CD4-positive, alpha-beta memory T cell (primary cell): Measurements from ENCODE around the gene CXCR6. TPM values are rescaled to one million over a fixed set of nuclear protein-coding genes. Genes with fewer than 3 reads are reported as not detected.
"Not testable (repeated sequence)": the region's sequence is repeated elsewhere in the genome, so short reads cannot be mapped to it uniquely, and the experiment has no call there.

Experiments used
- CTCF ChIA-PET: fragments of 350-600 bp; sonication (Branson Sonifier 250); formaldehyde crosslinking; loops from one replicate; lab custom pipeline; 2021; ENCODE audit warnings: inconsistent platforms; ENCODE audit not compliant: partially characterized antibody; lab: Charles Lee
- POLR2A ChIA-PET: fragments of 350-600 bp; sonication (Branson Sonifier 250); formaldehyde crosslinking; loops from one replicate; lab custom pipeline; 2021; ENCODE audit not compliant: partially characterized antibody; lab: Charles Lee
- DNase-seq, 5 donors: peaks; one replicate each; pipeline versions ENCODE4 v3.0.0 to v3.0.0-alpha.2; 2020 to 2022; ENCODE audit warnings: mixed read lengths in 1 of 5
- H3K27ac ChIP-seq: one replicate; pipeline ENCODE4 v1.7.0; 2013; ENCODE audit warnings: low read depth, low read length
- H3K27me3 ChIP-seq: 2 replicates; pipeline ENCODE4 v1.7.0; 2013; ENCODE audit warnings: mild to moderate bottlenecking, low read length, moderate library complexity; ENCODE audit not compliant: insufficient read depth
- H3K36me3 ChIP-seq: 2 replicates; pipeline ENCODE4 v1.7.0; 2013; ENCODE audit warnings: mild to moderate bottlenecking, low read length, moderate library complexity; ENCODE audit not compliant: insufficient read depth
- H3K4me1 ChIP-seq: 2 replicates; pipeline ENCODE4 v1.7.0; 2013; ENCODE audit warnings: mild to moderate bottlenecking, low read length, moderate library complexity; ENCODE audit not compliant: insufficient read depth
- H3K4me3 ChIP-seq, 2 donors: one replicate each; pipeline ENCODE4 v1.7.0; 2013; ENCODE audit warnings: low read length in 2 of 2, mild to moderate bottlenecking in 1 of 2
- H3K9me3 ChIP-seq, 2 donors: one replicate each; pipeline ENCODE4 v1.7.0; 2013; ENCODE audit warnings: low read length in 2 of 2, control low read depth in 1 of 2; ENCODE audit not compliant: control insufficient read depth in 1 of 2
- H3K27ac Mint-ChIP-seq, 7 donors: one replicate each; pipeline ENCODE4 v1.8.0; 2020 to 2021; ENCODE audit warnings: mixed read lengths in 7 of 7, mild to moderate bottlenecking in 6 of 7, inconsistent platforms in 3 of 7, moderate library complexity in 3 of 7
- H3K27me3 Mint-ChIP-seq, 2 donors: one replicate each; pipeline ENCODE4 v1.8.0; 2020 to 2021; ENCODE audit warnings: mixed read lengths in 2 of 2
- H3K36me3 Mint-ChIP-seq, 2 donors: one replicate each; pipeline ENCODE4 v1.8.0; 2020 to 2021; ENCODE audit warnings: mixed read lengths in 2 of 2, inconsistent platforms in 1 of 2, mild to moderate bottlenecking in 1 of 2
- H3K4me1 Mint-ChIP-seq, 4 donors: one replicate each; pipeline ENCODE4 v1.8.0; 2020 to 2021; ENCODE audit warnings: mixed read lengths in 4 of 4, mild to moderate bottlenecking in 1 of 4
- H3K4me3 Mint-ChIP-seq, 8 donors: one replicate each; pipeline ENCODE4 v1.8.0; 2020 to 2021; ENCODE audit warnings: mixed read lengths in 8 of 8, mild to moderate bottlenecking in 7 of 8, moderate library complexity in 6 of 8, inconsistent platforms in 3 of 8
- H3K9me3 Mint-ChIP-seq, 8 donors: one replicate each; pipeline ENCODE4 v1.8.0; 2020 to 2021; ENCODE audit warnings: mixed read lengths in 8 of 8, mild to moderate bottlenecking in 5 of 8, inconsistent platforms in 3 of 8, moderate library complexity in 1 of 8
- intact Hi-C: fragments of 100-400 bp; cut with micrococcal nuclease; formaldehyde crosslinking; loops from one replicate; pipeline ENCODE4 v1.15.1; 2023
- polyA plus RNA-seq, 2 donors: library from polyadenylated mRNA; unstranded; fragments of 300-500 nt; fragmentation: Illumina TruSeq; gene quantifications; one replicate each; pipeline ENCODE4 v1.2.3, GENCODE V29; 2021
- total RNA-seq, 2 experiments: library from RNA; stranded (reverse); gene quantifications; one replicate each; pipeline ENCODE4 v1.2.3, GENCODE V29; 2021

CXCR6 gene
- total and polyA plus RNA-seq, 4 experiments from 2014 or later: 6.1 to 13.6 (median 9.1) TPM

DNA sequence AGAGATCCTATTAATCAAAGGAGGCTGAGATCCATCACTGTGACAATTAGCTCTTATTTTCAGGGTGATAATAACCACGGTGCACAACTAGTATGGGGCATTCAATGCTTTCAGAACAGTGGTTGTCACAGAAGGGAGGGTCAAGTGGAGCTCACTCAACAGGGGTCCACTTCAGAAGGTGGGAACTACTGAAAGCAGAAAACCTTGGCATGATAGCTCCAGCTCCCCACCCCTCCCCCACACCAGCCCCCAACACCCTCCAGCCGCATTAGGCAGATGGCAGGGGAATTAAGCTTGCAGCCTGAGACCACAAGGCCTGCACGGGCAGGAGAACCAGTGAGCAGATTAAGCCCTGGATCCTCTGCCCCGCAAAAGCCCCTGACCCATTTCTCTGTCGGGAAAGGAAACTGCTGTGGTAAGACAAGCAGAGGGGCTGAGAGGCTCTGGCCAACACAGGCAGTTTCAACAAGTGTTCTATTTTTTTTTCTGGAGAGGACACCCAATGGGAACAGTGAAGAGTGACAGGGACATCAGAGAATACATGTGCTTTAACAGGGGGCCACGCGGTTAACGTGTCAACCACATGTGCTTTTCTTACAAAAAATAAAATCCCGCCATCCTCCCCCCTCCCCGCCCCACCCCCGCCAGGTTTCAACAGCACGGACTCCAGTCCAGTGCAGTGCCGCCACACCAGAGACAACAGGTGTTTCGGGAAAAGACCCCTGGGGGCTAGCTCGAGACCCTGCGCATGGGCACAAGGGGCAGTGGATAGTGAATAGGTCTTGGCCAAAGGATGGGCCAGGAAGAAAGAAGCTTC, 51.4 kb downstream of the CXCR6 start:
- Histone ChIP-seq H3K27ac (peak overlapping the region; percentile 95), H3K4me1 (peaks cover 56% of the 10 kb centered on the region), H3K9me3 (no peaks in the 10 kb centered on the region), H3K27me3 (no peaks in the 10 kb centered on the region), H3K36me3 (peaks cover 4% of the 10 kb centered on the region), H3K4me3 (peak overlapping the region; percentile 75 to 93)
- Mint-ChIP-seq H3K27me3 (no peaks in the 10 kb centered on the region), H3K4me1 (peaks cover 41 to 68% (median 46%) of the 10 kb centered on the region in 4 donors), H3K9me3 (no peaks in the 10 kb centered on the region), H3K36me3 (peaks cover 5 to 18% of the 10 kb centered on the region in 2 donors), H3K4me3 (peak overlapping the region; percentile 83 to 95 (median 92)), H3K27ac (peak overlapping the region; percentile 88 to 95 (median 94))
- peak; percentile 60 to 80 (median 66) for DNase-seq
- POLR2A ChIA-PET: interaction anchor here (0.6 to 10.8 kb wide), 19 partner anchors 10 to 544 kb away, joined by 3 to 195 read pairs (median 13); partner anchors contain the start of genes CCR5 and CXCR6
- CTCF ChIA-PET: interaction anchor here (1.1 to 4.8 kb wide), 10 partner anchors 13 to 956 kb away, joined by 3 to 50 read pairs (median 4); no protein-coding TSS in a partner anchor
- intact Hi-C loops: loop anchor here (1.0 to 5.0 kb wide), 5 partner anchors 18 to 71 kb away; no protein-coding TSS in a partner anchor

DNA sequence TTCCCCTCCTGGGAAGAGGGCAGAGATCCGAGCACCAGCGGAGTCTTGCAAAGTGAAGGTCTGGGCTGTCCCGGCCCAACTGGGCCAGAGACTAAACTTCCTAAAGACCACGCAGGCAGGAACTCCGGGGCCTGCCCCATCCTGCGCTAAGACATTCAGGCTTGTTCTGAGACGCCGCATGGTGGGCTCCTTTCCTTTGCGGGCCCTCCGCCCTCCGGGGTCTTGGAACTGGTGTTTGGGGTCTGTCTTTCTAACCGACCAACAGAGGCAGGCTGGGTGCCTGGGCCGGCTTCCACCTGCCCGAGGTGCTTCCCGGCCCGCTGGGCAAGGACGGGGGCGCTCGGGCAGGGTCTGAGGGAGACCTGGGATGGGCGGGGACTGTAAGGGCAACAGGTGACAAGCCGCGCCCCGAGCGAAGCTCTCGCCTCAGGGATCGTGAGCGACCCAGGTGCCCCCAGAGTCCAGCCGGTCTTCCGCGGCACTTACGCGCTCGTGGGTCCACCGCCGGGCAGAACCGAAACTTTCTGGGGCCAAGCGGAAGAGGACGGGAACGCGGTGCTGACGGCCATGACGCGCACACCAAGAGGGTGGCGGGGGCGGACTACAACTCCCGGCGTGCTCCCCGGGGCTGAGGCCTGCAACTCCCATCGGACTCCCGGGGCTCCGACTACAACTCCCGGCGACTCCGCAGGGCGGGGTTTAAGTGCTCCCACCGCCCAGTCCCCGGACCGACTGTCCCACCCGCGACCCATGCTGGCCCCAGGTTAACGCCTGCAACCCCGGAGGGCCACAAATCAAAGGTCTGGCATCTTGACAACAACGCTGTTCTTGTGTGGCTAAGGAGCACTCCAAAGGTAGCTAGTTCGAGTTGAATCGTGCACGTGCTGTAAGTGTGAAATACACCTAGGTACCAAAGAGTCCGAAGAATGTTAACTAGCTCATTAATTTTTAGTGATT, 52.2 kb downstream of the CXCR6 start, which contains the start of gene FYCO1:
Gene FYCO1 (minus strand): TSS at position 589 of the 957 bp plus-strand sequence. CDS start 10,914 bp downstream, outside the sequence.
- Histone ChIP-seq H3K27me3 (no peaks in the 10 kb centered on the region), H3K36me3 (peaks cover 4% of the 10 kb centered on the region), H3K27ac (peak within 1 kb of the TSS; percentile 95), H3K4me3 (peak within 1 kb of the TSS; percentile 75 to 93), H3K9me3 (no peaks in the 10 kb centered on the region), H3K4me1 (peaks cover 47% of the 10 kb centered on the region)
- CTCF ChIA-PET: interaction anchor here (0.8 to 4.8 kb wide), 13 partner anchors 13 to 377 kb away, joined by 3 to 50 read pairs (median 3); partner anchors contain the start of gene CXCR6
- Mint-ChIP-seq H3K36me3 (peaks cover 5 to 10% of the 10 kb centered on the region in 2 donors), H3K27me3 (no peaks in the 10 kb centered on the region), H3K4me3 (peak within 1 kb of the TSS; percentile 83 to 95 (median 92)), H3K27ac (peak within 1 kb of the TSS; percentile 88 to 95 (median 94)), H3K4me1 (peaks cover 32 to 59% (median 37%) of the 10 kb centered on the region in 4 donors), H3K9me3 (no peaks in the 10 kb centered on the region)
- POLR2A ChIA-PET: interaction anchor here (0.6 to 10.8 kb wide), 20 partner anchors 8 to 543 kb away, joined by 3 to 195 read pairs (median 10); partner anchors contain the start of gene CXCR6
- DNase-seq: peak; percentile 84 to 88 (median 85)
- intact Hi-C loops: loop anchor here (1.0 to 5.0 kb wide), 5 partner anchors 19 to 70 kb away; no protein-coding TSS in a partner anchor

DNA sequence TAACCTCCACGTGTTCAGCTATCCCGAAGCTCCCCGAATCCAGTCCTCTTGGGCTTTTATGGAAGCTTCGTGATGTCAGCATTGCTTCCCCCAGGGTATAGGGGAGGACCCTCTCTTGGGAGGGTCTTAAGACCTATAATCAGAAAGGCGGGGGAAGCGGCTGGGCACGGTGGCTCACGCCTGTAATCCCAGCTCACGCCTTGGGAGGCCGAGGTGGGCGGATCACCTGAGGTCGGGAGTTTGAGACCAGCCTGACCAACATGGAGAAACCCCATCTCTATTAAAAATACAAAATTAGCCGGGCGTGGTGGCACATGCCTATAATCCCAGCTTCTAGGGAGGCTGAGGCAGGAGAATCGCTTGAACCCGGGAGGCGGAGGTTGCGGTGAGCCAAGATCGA, 54.2 kb downstream of the CXCR6 start:
- DNase-seq, H3K27me3 Mint-ChIP-seq, H3K36me3 Mint-ChIP-seq, H3K4me3 ChIP-seq, H3K27me3 ChIP-seq, H3K36me3 ChIP-seq, H3K9me3 ChIP-seq, H3K27ac Mint-ChIP-seq, H3K4me3 Mint-ChIP-seq, H3K9me3 Mint-ChIP-seq, H3K27ac ChIP-seq, CTCF ChIA-PET: not testable (repeated sequence)
- POLR2A ChIA-PET: interaction anchor here (1.2 to 10.8 kb wide), 2 partner anchors 52 to 68 kb away, joined by 3 to 195 read pairs; partner anchors contain the start of gene CXCR6
- H3K4me1 ChIP-seq: peaks cover 30% of the 10 kb centered on the region
- peaks cover 19 to 40% (median 23%) of the 10 kb centered on the region in 4 donors for H3K4me1 Mint-ChIP-seq
- intact Hi-C loops: loop anchor here (5.0 kb wide), 1 partner anchor 50 kb away; no protein-coding TSS in a partner anchor

DNA sequence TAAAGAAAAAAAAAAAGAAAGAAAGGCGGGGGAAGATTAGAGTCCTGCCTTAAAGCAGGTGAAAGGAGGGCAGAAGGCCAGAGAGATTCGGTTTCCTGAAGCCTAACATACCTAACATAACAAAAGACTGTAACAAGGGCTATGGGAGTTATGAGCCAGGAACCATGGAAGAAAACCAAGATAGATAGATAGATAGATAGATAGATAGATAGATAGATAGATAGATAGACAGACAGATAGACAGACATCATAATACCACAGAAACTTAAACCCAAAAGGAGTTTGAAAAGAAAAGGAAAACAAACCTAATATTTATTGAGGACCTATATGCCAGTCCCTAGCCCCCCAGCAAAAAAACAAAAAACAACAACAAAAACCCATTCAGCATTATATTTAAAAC, 54.7 kb downstream of the CXCR6 start:
- CTCF ChIA-PET: interaction anchor here (1.8 kb wide), 1 partner anchor 52 kb away, joined by 7 read pairs; no protein-coding TSS in a partner anchor
- POLR2A ChIA-PET: interaction anchor here (1.0 to 10.8 kb wide), 3 partner anchors 53 to 79 kb away, joined by 3 to 195 read pairs (median 3); partner anchors contain the start of gene CXCR6
- Mint-ChIP-seq H3K27me3 (no peaks in the 10 kb centered on the region), H3K27ac (no peak overlapping the region), H3K9me3 (no peaks in the 10 kb centered on the region), H3K4me3 (peak overlapping the region in 1 of 8 donors; percentile 28), H3K36me3 (peaks cover 0 to 5% of the 10 kb centered on the region in 2 donors), H3K4me1 (peaks cover 15 to 36% (median 19%) of the 10 kb centered on the region in 4 donors)
- Histone ChIP-seq H3K27me3 (no peaks in the 10 kb centered on the region), H3K9me3 (no peaks in the 10 kb centered on the region), H3K36me3 (no peaks in the 10 kb centered on the region), H3K27ac (no peak overlapping the region), H3K4me1 (peaks cover 25% of the 10 kb centered on the region), H3K4me3 (no peak overlapping the region)
- intact Hi-C loops: loop anchor here (5.0 kb wide), 1 partner anchor 49 kb away; no protein-coding TSS in a partner anchor
- no peak for DNase-seq

Other genes with a start within 250 kb of the CXCR6 start
- gene SLC6A20, start 146.9 kb upstream of the CXCR6 start, total RNA-seq: not detected
- gene SLC6A20, start 146.9 kb upstream of the CXCR6 start, polyA plus RNA-seq: under 1 TPM in 1 of 2 donors, not detected in 1; 0.41 TPM
- 10 to 100 TPM in 1 of 2 experiments, 1 to 10 TPM in 1; 7.1 to 10.0 TPM for gene LZTFL1, start 101.3 kb upstream of the CXCR6 start, total RNA-seq
- 10 to 100 TPM in 1 of 2 donors, 1 to 10 TPM in 1; 6.9 to 11.7 TPM for gene LZTFL1, start 101.3 kb upstream of the CXCR6 start, polyA plus RNA-seq
- 1 to 10 TPM; 4.0 to 4.5 TPM for gene CCR9, start 56.9 kb upstream of the CXCR6 start, total RNA-seq
- 1 to 10 TPM; 3.9 to 4.4 TPM for gene CCR9, start 56.9 kb upstream of the CXCR6 start, polyA plus RNA-seq
- gene FYCO1, start 52.4 kb downstream of the CXCR6 start, total RNA-seq: 10 to 100 TPM; 42.5 to 43.3 TPM
- 10 to 100 TPM in 1 of 2 donors, under 1 TPM in 1; 0.73 to 10.8 TPM for gene FYCO1, start 52.4 kb downstream of the CXCR6 start, polyA plus RNA-seq
- not detected for gene XCR1, start 84.0 kb downstream of the CXCR6 start, total RNA-seq
- gene XCR1, start 84.0 kb downstream of the CXCR6 start, polyA plus RNA-seq: not detected